OCI-LY3 (cell line): ENCODE measurements around the gene PTPRN2.

Experiments
- H2AFZ ChIP-seq: fragments of 200-600, 300-600 bp; shearing (Covaris generic); 2 replicates; pipeline ENCODE4 v1.6.0; 2014; ENCODE audit warnings: antibody characterized with exemption, low read depth, low read length
- H3K27ac ChIP-seq: fragments of 200-600, 300-600 bp; sonication (generic); 2 replicates; pipeline ENCODE4 v1.5.1; 2014; ENCODE audit warnings: mild to moderate bottlenecking, low read length, moderate library complexity, mixed read lengths
- H3K27me3 ChIP-seq: fragments of 200-600, 300-600 bp; sonication (generic); 2 replicates; pipeline ENCODE4 v1.6.1; 2014; ENCODE audit warnings: low read depth, low read length, mixed read lengths
- H3K36me3 ChIP-seq: fragments of 200-600, 300-600 bp; sonication (generic); replicated peaks from 2 replicates; pipeline ENCODE3; 2014; ENCODE audit warnings: low read depth, low read length, mixed read lengths
- H3K4me1 ChIP-seq: fragments of 300-600, 200-600 bp; sonication (generic); 2 replicates; pipeline ENCODE4 v1.6.1; 2014; ENCODE audit warnings: low read length, mixed read lengths
- H3K4me2 ChIP-seq: fragments of 200-600, 300-600 bp; sonication (generic); 2 replicates; pipeline ENCODE4 v1.6.1; 2014; ENCODE audit warnings: low read length, mixed read lengths
- H3K4me3 ChIP-seq: fragments of 300-600, 200-600 bp; sonication (generic); 2 replicates; pipeline ENCODE4 v1.5.1; 2014; ENCODE audit warnings: antibody characterized with exemption, mild to moderate bottlenecking, low read length, moderate library complexity
- H3K79me2 ChIP-seq: fragments of 300-600, 200-600 bp; shearing (Covaris generic); 2 replicates; pipeline ENCODE4 v1.6.1; 2014; ENCODE audit warnings: mild to moderate bottlenecking, low read length, mixed read lengths
- H3K9ac ChIP-seq: fragments of 300-600, 200-600 bp; shearing (Covaris generic); 2 replicates; pipeline ENCODE4 v1.6.0; 2014; ENCODE audit warnings: mild to moderate bottlenecking, low read length, moderate library complexity
- H3K9me3 ChIP-seq: fragments of 200-600, 300-600 bp; shearing (Covaris generic); 2 replicates; pipeline ENCODE4 v1.6.1; 2014; ENCODE audit warnings: low read length, mixed read lengths; ENCODE audit not compliant: insufficient read depth
- H4K20me1 ChIP-seq: fragments of 200-600, 300-600 bp; sonication (generic); 2 replicates; pipeline ENCODE4 v1.6.1; 2016; ENCODE audit warnings: low read length, mixed read lengths; ENCODE audit not compliant: insufficient read depth
- CTCF ChIP-seq: fragments of 200-600, 300-600 bp; sonication (generic); IDR thresholded peaks from 2 replicates; pipeline ENCODE4 v1.5.1; 2014; ENCODE audit warnings: antibody characterized with exemption, low read length, low read depth
- EZH2phosphoT487 ChIP-seq: fragments of 200-600 bp; shearing (Covaris generic); IDR thresholded peaks from 2 replicates; pipeline ENCODE4 v1.6.1; 2018; ENCODE audit warnings: antibody characterized with exemption, mixed run types, low read depth

The PTPRN2 gene

GRCh38 chr7:158014976-158015375 is 572.6 kb downstream of the PTPRN2 start:
- H3K27ac ChIP-seq = no peak overlapping the region
- no peak overlapping the region for H2AFZ ChIP-seq
- H3K27me3 ChIP-seq = no peaks in the 10 kb centered on the region
- no peaks in the 10 kb centered on the region for H3K36me3 ChIP-seq
- no peak overlapping the region for H3K9ac ChIP-seq
- no peaks in the 10 kb centered on the region for H4K20me1 ChIP-seq
- no peaks in the 10 kb centered on the region for H3K9me3 ChIP-seq
- no peak for TF ChIP-seq CTCF
- no peak for TF ChIP-seq EZH2phosphoT487
- no peak overlapping the region for H3K4me2 ChIP-seq
- H3K79me2 ChIP-seq = no peaks in the 10 kb centered on the region
- no peak overlapping the region for H3K4me3 ChIP-seq
- H3K4me1 ChIP-seq = no peaks in the 10 kb centered on the region

GRCh38 chr7:158013085-158013668 is 574.4 kb downstream of the PTPRN2 start:
- H3K27me3 ChIP-seq = no peaks in the 10 kb centered on the region
- no peaks in the 10 kb centered on the region for H3K9me3 ChIP-seq
- TF ChIP-seq EZH2phosphoT487 = no peak
- TF ChIP-seq CTCF = no peak
- H3K36me3 ChIP-seq = no peaks in the 10 kb centered on the region
- no peaks in the 10 kb centered on the region for H3K4me1 ChIP-seq
- no peaks in the 10 kb centered on the region for H4K20me1 ChIP-seq
- H2AFZ ChIP-seq = no peak overlapping the region
- H3K4me3 ChIP-seq = no peak overlapping the region
- no peak overlapping the region for H3K4me2 ChIP-seq
- H3K27ac ChIP-seq = no peak overlapping the region
- no peaks in the 10 kb centered on the region for H3K79me2 ChIP-seq
- H3K9ac ChIP-seq = no peak overlapping the region

GRCh38 chr7:158011941-158012340 is 575.7 kb downstream of the PTPRN2 start:
- Histone ChIP-seq H2AFZ (no peak overlapping the region), H3K4me1 (no peaks in the 10 kb centered on the region), H3K36me3 (no peaks in the 10 kb centered on the region), H4K20me1 (no peaks in the 10 kb centered on the region), H3K9me3 (no peaks in the 10 kb centered on the region), H3K79me2 (no peaks in the 10 kb centered on the region), H3K4me3 (no peak overlapping the region), H3K27ac (no peak overlapping the region), H3K4me2 (no peak overlapping the region), H3K9ac (no peak overlapping the region), H3K27me3 (no peaks in the 10 kb centered on the region)
- TF ChIP-seq EZH2phosphoT487 (no peak), CTCF (no peak)

- Histone ChIP-seq H3K27me3 (no peaks in the 10 kb centered on the region), H3K4me2 (no peak overlapping the region), H3K4me1 (no peaks in the 10 kb centered on the region), H3K9me3 (no peaks in the 10 kb centered on the region), H3K27ac (no peak overlapping the region), H4K20me1 (no peaks in the 10 kb centered on the region), H3K4me3 (no peak overlapping the region), H2AFZ (no peak overlapping the region), H3K79me2 (no peaks in the 10 kb centered on the region), H3K9ac (no peak overlapping the region), H3K36me3 (no peaks in the 10 kb centered on the region)
- TF ChIP-seq EZH2phosphoT487 (no peak), CTCF (no peak)
Observed at GRCh38 chr7:158010961-158011693, 576.5 kb downstream of the PTPRN2 start.
